ENCODE data around the gene AATK.
"Not testable (repeated sequence)": the region's sequence is repeated elsewhere in the genome, so short reads cannot be mapped to it uniquely, and the experiment has no call there.

AATK gene

GRCh38 chr17:81159611-81160265 lies 6.3 kb downstream of the AATK start:
- Mint-ChIP-seq H3K27me3 (peaks cover 34 to 50% of the 10 kb centered on the region in 2 donors), H3K4me3 (no peak overlapping the region), H3K9me3 (no peaks in the 10 kb centered on the region), H3K27ac (peak overlapping the region in 1 of 2 donors; percentile 66), H3K4me1 (ENCODE audit: low read depth in 2 of 2) (no peaks in the 10 kb centered on the region), H3K36me3 (ENCODE audit: insufficient read depth) (no peaks in the 10 kb centered on the region)
- ATAC-seq (replicated peaks) (no peak), DNase-seq (no peak)

- DNase-seq: no peak
- Mint-ChIP-seq H3K4me3 (no peak overlapping the region), H3K4me1 (ENCODE audit: low read depth in 2 of 2) (no peaks in the 10 kb centered on the region)
Observed at GRCh38 chr17:81158688-81159590, 7.1 kb downstream of the AATK start.

GRCh38 chr17:81157848-81158687 lies 8.0 kb downstream of the AATK start:
- Mint-ChIP-seq H3K36me3 (ENCODE audit: insufficient read depth) (no peaks in the 10 kb centered on the region), H3K4me1 (ENCODE audit: low read depth in 2 of 2) (no peaks in the 10 kb centered on the region), H3K27ac (no peak overlapping the region), H3K9me3 (no peaks in the 10 kb centered on the region), H3K4me3 (no peak overlapping the region), H3K27me3 (peaks cover 19 to 33% of the 10 kb centered on the region in 2 donors)
- no peak for ATAC-seq (replicated peaks)
- no peak for DNase-seq

More at GRCh38 chr17:81158688-81159590, 7.1 kb downstream of the AATK start:
- H3K27ac Mint-ChIP-seq: peak overlapping the region in 1 of 2 donors; percentile 66
- H3K36me3 Mint-ChIP-seq (ENCODE audit: insufficient read depth): no peaks in the 10 kb centered on the region
- no peak for ATAC-seq (replicated peaks)
- H3K9me3 Mint-ChIP-seq: no peaks in the 10 kb centered on the region
- peaks cover 28 to 42% of the 10 kb centered on the region in 2 donors for H3K27me3 Mint-ChIP-seq

- ATAC-seq (replicated peaks) (no peak), DNase-seq (no peak)
- Mint-ChIP-seq H3K27me3 (peaks cover 18 to 25% of the 10 kb centered on the region in 2 donors), H3K36me3 (ENCODE audit: insufficient read depth) (no peaks in the 10 kb centered on the region), H3K9me3 (no peaks in the 10 kb centered on the region), H3K4me3 (no peak overlapping the region), H3K27ac (no peak overlapping the region), H3K4me1 (ENCODE audit: low read depth in 2 of 2) (peaks cover 0 to 2% of the 10 kb centered on the region in 2 donors)
Observed at GRCh38 chr17:81156866-81157805, 8.9 kb downstream of the AATK start.

GRCh38 chr17:81154961-81155360 lies 11.1 kb downstream of the AATK start:
- Mint-ChIP-seq H3K27me3 (peaks cover 16 to 27% of the 10 kb centered on the region in 2 donors), H3K27ac (no peak overlapping the region), H3K4me3 (no peak overlapping the region), H3K4me1 (ENCODE audit: low read depth in 2 of 2) (peaks cover 0 to 2% of the 10 kb centered on the region in 2 donors), H3K36me3 (ENCODE audit: insufficient read depth) (no peaks in the 10 kb centered on the region), H3K9me3 (no peaks in the 10 kb centered on the region)
- ATAC-seq (replicated peaks) (no peak), DNase-seq (no peak)

- H3K36me3 Mint-ChIP-seq (ENCODE audit: insufficient read depth); ATAC-seq (replicated peaks); H3K4me3 Mint-ChIP-seq; H3K27ac Mint-ChIP-seq; H3K9me3 Mint-ChIP-seq; H3K4me1 Mint-ChIP-seq (ENCODE audit: low read depth in 2 of 2); DNase-seq: not testable (repeated sequence)
- peaks cover 14 to 27% of the 10 kb centered on the region in 2 donors for H3K27me3 Mint-ChIP-seq
Observed at GRCh38 chr17:81154016-81154415, 12.0 kb downstream of the AATK start.

GRCh38 chr17:81153340-81153803 lies 12.6 kb downstream of the AATK start:
- Mint-ChIP-seq H3K4me1 (ENCODE audit: low read depth in 2 of 2) (peaks cover 0 to 2% of the 10 kb centered on the region in 2 donors), H3K36me3 (ENCODE audit: insufficient read depth) (no peaks in the 10 kb centered on the region), H3K27me3 (peaks cover 11 to 24% of the 10 kb centered on the region in 2 donors), H3K9me3 (no peaks in the 10 kb centered on the region), H3K4me3 (no peak overlapping the region), H3K27ac (no peak overlapping the region)
- peak; percentile 21 for ATAC-seq (replicated peaks)
- DNase-seq: no peak

GRCh38 chr17:81152288-81152828 lies 13.7 kb downstream of the AATK start:
- no peaks in the 10 kb centered on the region for H3K36me3 Mint-ChIP-seq (ENCODE audit: insufficient read depth)
- H3K4me3 Mint-ChIP-seq: no peak overlapping the region
- H3K27me3 Mint-ChIP-seq: peaks cover 11 to 27% of the 10 kb centered on the region in 2 donors
- ATAC-seq (replicated peaks) (no peak), DNase-seq (no peak)
- H3K9me3 Mint-ChIP-seq: no peaks in the 10 kb centered on the region
- no peak overlapping the region for H3K27ac Mint-ChIP-seq
- H3K4me1 Mint-ChIP-seq (ENCODE audit: low read depth in 2 of 2): peaks cover 0 to 2% of the 10 kb centered on the region in 2 donors

- peaks cover 0 to 2% of the 10 kb centered on the region in 2 donors for H3K4me1 Mint-ChIP-seq (ENCODE audit: low read depth in 2 of 2)
- DNase-seq: no peak
- H3K27ac Mint-ChIP-seq: no peak overlapping the region
- no peak for ATAC-seq (replicated peaks)
- no peak overlapping the region for H3K4me3 Mint-ChIP-seq
- no peaks in the 10 kb centered on the region for H3K9me3 Mint-ChIP-seq
- no peaks in the 10 kb centered on the region for H3K36me3 Mint-ChIP-seq (ENCODE audit: insufficient read depth)
- H3K27me3 Mint-ChIP-seq: peaks cover 11 to 27% of the 10 kb centered on the region in 2 donors
Observed at GRCh38 chr17:81151278-81151677, 14.7 kb downstream of the AATK start.

- Mint-ChIP-seq H3K9me3 (no peaks in the 10 kb centered on the region), H3K4me1 (ENCODE audit: low read depth in 2 of 2) (peaks cover 0 to 2% of the 10 kb centered on the region in 2 donors), H3K27me3 (peaks cover 11 to 27% of the 10 kb centered on the region in 2 donors), H3K27ac (no peak overlapping the region), H3K4me3 (no peak overlapping the region), H3K36me3 (ENCODE audit: insufficient read depth) (no peaks in the 10 kb centered on the region)
- no peak for DNase-seq
- ATAC-seq (replicated peaks): no peak
Observed at GRCh38 chr17:81150377-81151077, 15.5 kb downstream of the AATK start.

GRCh38 chr17:81148986-81149533 lies 17.0 kb downstream of the AATK start:
- H3K27ac Mint-ChIP-seq: no peak overlapping the region
- no peak for ATAC-seq (replicated peaks)
- H3K36me3 Mint-ChIP-seq (ENCODE audit: insufficient read depth): no peaks in the 10 kb centered on the region
- H3K4me1 Mint-ChIP-seq (ENCODE audit: low read depth in 2 of 2): peaks cover 0 to 2% of the 10 kb centered on the region in 2 donors
- no peak for DNase-seq
- no peak overlapping the region for H3K4me3 Mint-ChIP-seq
- peaks cover 11 to 29% of the 10 kb centered on the region in 2 donors for H3K27me3 Mint-ChIP-seq
- no peaks in the 10 kb centered on the region for H3K9me3 Mint-ChIP-seq
